Osteoblast (primary cell): ENCODE data around the gene ETV1. TPM values are rescaled to one million over a fixed set of nuclear protein-coding genes. Genes with fewer than 3 reads are reported as not detected.

ENCODE experiments used
- DNase-seq: peaks from one replicate; pipeline ENCODE4 v3.0.0; 2011; ENCODE audit warnings: low spot score, mixed read lengths; ENCODE audit not compliant: insufficient read length; ENCODE audit errors: missing footprints
- H2AFZ ChIP-seq: 2 replicates; pipeline ENCODE4 v1.6.0; 2011; ENCODE audit warnings: mild to moderate bottlenecking, low read length
- H3K27ac ChIP-seq: 2 replicates; pipeline ENCODE4 v1.5.1; 2011; ENCODE audit warnings: mild to moderate bottlenecking, low read depth, low read length, moderate library complexity
- H3K27me3 ChIP-seq: 2 replicates; pipeline ENCODE4 v1.6.0; 2012; ENCODE audit warnings: mild to moderate bottlenecking, control low read depth, inconsistent platforms, low read length, moderate library complexity; ENCODE audit not compliant: insufficient read depth
- H3K36me3 ChIP-seq: 2 replicates; pipeline ENCODE4 v1.5.1; 2011; ENCODE audit warnings: mild to moderate bottlenecking, low read length, control low read depth, moderate library complexity; ENCODE audit not compliant: insufficient read depth
- H3K4me1 ChIP-seq: 2 replicates; pipeline ENCODE4 v1.5.1; 2011; ENCODE audit warnings: mild to moderate bottlenecking, low read length, control low read depth, moderate library complexity; ENCODE audit not compliant: insufficient read depth
- H3K4me2 ChIP-seq: 2 replicates; pipeline ENCODE4 v1.6.0; 2011; ENCODE audit warnings: mild to moderate bottlenecking, low read length; ENCODE audit not compliant: insufficient read depth
- H3K4me3 ChIP-seq: fragments of 200-600 bp; sonication (generic); 3 replicates; pipeline ENCODE4 v1.5.1; 2012; ENCODE audit warnings: mild to moderate bottlenecking, low read length, inconsistent platforms; ENCODE audit not compliant: insufficient read depth
- H3K79me2 ChIP-seq: 2 replicates; pipeline ENCODE4 v1.6.0; 2012; ENCODE audit warnings: mild to moderate bottlenecking, low read length, control low read depth, inconsistent platforms; ENCODE audit not compliant: insufficient read depth
- H3K9me3 ChIP-seq: 2 replicates; pipeline ENCODE4 v1.5.1; 2011; ENCODE audit warnings: low read depth, low read length, control low read depth
- H4K20me1 ChIP-seq: 2 replicates; pipeline ENCODE4 v1.6.0; 2012; ENCODE audit warnings: mild to moderate bottlenecking, low read length, control low read depth; ENCODE audit not compliant: insufficient read depth
- CTCF ChIP-seq: IDR thresholded peaks from 2 replicates; pipeline ENCODE4 v1.5.1; 2011; ENCODE audit warnings: mild to moderate bottlenecking, low read depth, low read length, moderate library complexity; ENCODE audit errors: extremely low read depth
- total RNA-seq: library from RNA; depleted of rRNA; stranded (reverse); fragments of >200 nt; gene quantifications from 2 replicates; pipeline ENCODE4 v1.2.3, GENCODE V29; 2012

Gene ETV1
- total RNA-seq, 1 donor, result 15.9 TPM

GRCh38 chr7:13874783-13875182 is 114.7 kb downstream of the ETV1 start:
- H3K27me3 ChIP-seq, result no peaks in the 10 kb centered on the region
- no peaks in the 10 kb centered on the region for H3K9me3 ChIP-seq
- H4K20me1 ChIP-seq, result no peaks in the 10 kb centered on the region
- peak overlapping the region; percentile 79 for H3K4me2 ChIP-seq
- peak overlapping the region; percentile 61 for H3K4me3 ChIP-seq
- peak overlapping the region; percentile 69 for H3K27ac ChIP-seq
- H2AFZ ChIP-seq, result peak overlapping the region; percentile 69
- H3K4me1 ChIP-seq, result peaks cover 13% of the 10 kb centered on the region
- H3K79me2 ChIP-seq, result no peaks in the 10 kb centered on the region
- TF ChIP-seq CTCF, result no peak
- DNase-seq, result peak; percentile 23
- no peaks in the 10 kb centered on the region for H3K36me3 ChIP-seq

DNA sequence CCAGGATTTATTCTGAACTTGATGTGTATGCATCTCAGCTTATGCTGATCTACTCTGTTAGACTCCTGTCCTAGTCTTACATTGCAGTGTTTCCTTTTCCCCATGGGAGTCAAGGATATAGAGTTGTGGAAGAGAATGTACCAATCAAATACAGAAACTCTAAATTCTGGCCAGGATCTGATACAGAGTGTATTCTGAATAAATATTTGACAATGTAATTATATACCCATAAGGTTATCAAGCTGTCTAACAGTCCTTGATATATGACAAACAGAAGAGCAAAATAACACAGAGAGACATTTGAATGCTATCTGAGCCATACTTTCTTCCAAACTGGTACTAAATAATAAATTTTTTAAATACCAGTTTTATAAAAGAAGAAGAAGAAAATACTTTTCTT is 116.8 kb downstream of the ETV1 start:
- no peak for DNase-seq
- no peak overlapping the region for H2AFZ ChIP-seq
- no peak for TF ChIP-seq CTCF
- no peak overlapping the region for H3K4me2 ChIP-seq
- H3K36me3 ChIP-seq, result no peaks in the 10 kb centered on the region
- no peak overlapping the region for H3K27ac ChIP-seq
- H3K4me3 ChIP-seq, result no peak overlapping the region
- no peaks in the 10 kb centered on the region for H3K27me3 ChIP-seq
- H3K79me2 ChIP-seq, result no peaks in the 10 kb centered on the region
- H3K4me1 ChIP-seq, result peaks cover 11% of the 10 kb centered on the region
- H4K20me1 ChIP-seq, result no peaks in the 10 kb centered on the region
- H3K9me3 ChIP-seq, result no peaks in the 10 kb centered on the region

- no peaks in the 10 kb centered on the region for H3K9me3 ChIP-seq
- H3K4me3 ChIP-seq, result no peak overlapping the region
- H4K20me1 ChIP-seq, result no peaks in the 10 kb centered on the region
- H3K27ac ChIP-seq, result no peak overlapping the region
- H3K27me3 ChIP-seq, result no peaks in the 10 kb centered on the region
- no peak for DNase-seq
- no peaks in the 10 kb centered on the region for H3K79me2 ChIP-seq
- peaks cover 11% of the 10 kb centered on the region for H3K4me1 ChIP-seq
- no peaks in the 10 kb centered on the region for H3K36me3 ChIP-seq
- TF ChIP-seq CTCF, result no peak
- H2AFZ ChIP-seq, result no peak overlapping the region
- no peak overlapping the region for H3K4me2 ChIP-seq
These were observed 118.5 kb downstream of the ETV1 start for GRCh38 chr7:13871008-13871407.

- H3K27ac ChIP-seq, result no peak overlapping the region
- no peaks in the 10 kb centered on the region for H3K4me1 ChIP-seq
- H3K79me2 ChIP-seq, result no peaks in the 10 kb centered on the region
- no peak for TF ChIP-seq CTCF
- no peaks in the 10 kb centered on the region for H3K9me3 ChIP-seq
- H3K36me3 ChIP-seq, result no peaks in the 10 kb centered on the region
- no peak overlapping the region for H2AFZ ChIP-seq
- DNase-seq, result no peak
- no peaks in the 10 kb centered on the region for H3K27me3 ChIP-seq
- H3K4me2 ChIP-seq, result no peak overlapping the region
- no peak overlapping the region for H3K4me3 ChIP-seq
- H4K20me1 ChIP-seq, result no peaks in the 10 kb centered on the region
These were observed 128.7 kb downstream of the ETV1 start for GRCh38 chr7:13860734-13861133.
